Uterus (tissue), 4 donors: ENCODE measurements around the gene E2F8. TPM values are rescaled to one million over a fixed set of nuclear protein-coding genes. Genes with fewer than 3 reads are reported as not detected.

Experiments
- DNase-seq, 2 donors: peaks; one replicate each; pipeline ENCODE4 v3.0.0-alpha.2; 2019 to 2020
- H3K27ac ChIP-seq, 2 donors: fragments of 200-600 bp; sonication (generic); 1 replicate in 1 of 2; 2 replicates in 1 of 2; pipeline ENCODE4 v1.5.1; 2016 to 2018
- H3K27me3 ChIP-seq, 2 donors: fragments of 200-600 bp; sonication (generic); one replicate each; pipeline ENCODE4 v1.5.1; 2018 to 2019; ENCODE audit warnings: control low read depth in 1 of 2
- H3K36me3 ChIP-seq, 2 donors: fragments of 200-600 bp; sonication (generic); one replicate each; pipeline ENCODE4 v1.5.1; 2019; ENCODE audit warnings: control low read depth in 1 of 2
- H3K4me1 ChIP-seq, 2 donors: fragments of 200-600 bp; sonication (generic); one replicate each; pipeline ENCODE4 v1.5.1; 2018 to 2019; ENCODE audit warnings: control low read depth in 1 of 2
- H3K4me3 ChIP-seq, 2 donors: fragments of 200-600 bp; sonication (generic); 1 replicate in 1 of 2; 2 replicates in 1 of 2; pipeline ENCODE4 v1.5.1; 2018 to 2019; ENCODE audit warnings: mild to moderate bottlenecking in 1 of 2
- H3K9me3 ChIP-seq, 2 donors: fragments of 200-600 bp; sonication (generic); one replicate each; pipeline ENCODE4 v1.5.1; 2019; ENCODE audit warnings: control low read depth in 1 of 2
- CTCF ChIP-seq, 4 experiments: fragments of 200-600 bp in 2 of 4; fragments of 450-650 bp in 2 of 4; sonication (generic) in 2 of 4; IDR thresholded peaks; one replicate each; pipeline ENCODE4 v1.5.1; 2016 to 2019; ENCODE audit warnings: antibody characterized with exemption in 4 of 4, mild to moderate bottlenecking in 2 of 4, moderate library complexity in 1 of 4
- POLR2A ChIP-seq, 2 donors: fragments of 450-650 bp; IDR thresholded peaks; one replicate each; pipeline ENCODE4 v1.6.1; 2016; ENCODE audit warnings: antibody characterized with exemption in 2 of 2, mild to moderate bottlenecking in 1 of 2, moderate library complexity in 1 of 2
- intact Hi-C: fragments of 100-400 bp; cut with DNase I; formaldehyde crosslinking; loops from one replicate; pipeline ENCODE4 v1.15.1; 2023; ENCODE audit warnings: low total_unique reads
- total RNA-seq, 4 donors: library from RNA; depleted of rRNA in 3 of 4; stranded (reverse); fragments of >200 nt in 3 of 4; gene quantifications; one replicate each; pipeline versions ENCODE4 v1.1.0 to v1.2.4, GENCODE V29; 2014 to 2023
- donor health status: DM: yes; HTN: yes; CAD: no.

The E2F8 gene
- 1 to 10 TPM in 1 of 4 donors, not detected in 3; 2.4 TPM for total RNA-seq

- TF ChIP-seq POLR2A (IDR thresholded peaks at IDR 0.05) (no peak), CTCF (IDR thresholded peaks at IDR 0.05) (no peak)
- Histone ChIP-seq H3K36me3 (no peaks in the 10 kb centered on the region), H3K9me3 (no peaks in the 10 kb centered on the region), H3K4me3 (peak within 1 kb of the TSS; percentile 28 to 45), H3K27me3 (peaks cover 18 to 19% of the 10 kb centered on the region in 2 donors), H3K4me1 (peaks cover 0 to 17% of the 10 kb centered on the region in 2 donors), H3K27ac (no peak within 1 kb of the TSS)
- intact Hi-C loops, result no loop called here
- peak; percentile 77 to 79 for DNase-seq
Measured at GRCh38 chr11:19240420-19241259, at the start of gene E2F8. Gene E2F8, minus strand, starts transcription at chr11:19240945. Its CDS starts 824 bp downstream, at chr11:19240121.

GRCh38 chr11:19290356-19290755 is 49.6 kb upstream of the E2F8 start:
- H3K27ac ChIP-seq, result no peak overlapping the region
- no peaks in the 10 kb centered on the region for H3K27me3 ChIP-seq
- no peaks in the 10 kb centered on the region for H3K36me3 ChIP-seq
- intact Hi-C loops, result no loop called here
- DNase-seq, result no peak
- H3K9me3 ChIP-seq, result no peaks in the 10 kb centered on the region
- H3K4me3 ChIP-seq, result no peak overlapping the region
- TF ChIP-seq CTCF (IDR thresholded peaks at IDR 0.05), result no peak
- TF ChIP-seq POLR2A (IDR thresholded peaks at IDR 0.05), result no peak
- H3K4me1 ChIP-seq, result no peaks in the 10 kb centered on the region

- H3K9me3 ChIP-seq, result no peaks in the 10 kb centered on the region
- DNase-seq, result no peak
- no peak overlapping the region for H3K27ac ChIP-seq
- no peaks in the 10 kb centered on the region for H3K4me1 ChIP-seq
- no peaks in the 10 kb centered on the region for H3K27me3 ChIP-seq
- no peaks in the 10 kb centered on the region for H3K36me3 ChIP-seq
- intact Hi-C loops, result no loop called here
- no peak overlapping the region for H3K4me3 ChIP-seq
- no peak for TF ChIP-seq CTCF (IDR thresholded peaks at IDR 0.05)
- no peak for TF ChIP-seq POLR2A (IDR thresholded peaks at IDR 0.05)
Measured at GRCh38 chr11:19288256-19288655, 47.5 kb upstream of the E2F8 start.

- Histone ChIP-seq H3K36me3 (no peaks in the 10 kb centered on the region), H3K9me3 (no peaks in the 10 kb centered on the region), H3K4me3 (no peak overlapping the region), H3K27me3 (no peaks in the 10 kb centered on the region), H3K4me1 (no peaks in the 10 kb centered on the region), H3K27ac (no peak overlapping the region)
- TF ChIP-seq POLR2A (IDR thresholded peaks at IDR 0.05) (no peak), CTCF (IDR thresholded peaks at IDR 0.05) (no peak)
- intact Hi-C loops, result no loop called here
- DNase-seq, result no peak
Measured at GRCh38 chr11:19286411-19286810, 45.7 kb upstream of the E2F8 start.

GRCh38 chr11:19284881-19285280 is 44.1 kb upstream of the E2F8 start:
- Histone ChIP-seq H3K27ac (no peak overlapping the region), H3K36me3 (no peaks in the 10 kb centered on the region), H3K9me3 (no peaks in the 10 kb centered on the region), H3K4me1 (no peaks in the 10 kb centered on the region), H3K27me3 (no peaks in the 10 kb centered on the region), H3K4me3 (no peak overlapping the region)
- TF ChIP-seq POLR2A (IDR thresholded peaks at IDR 0.05), result no peak
- no peak for TF ChIP-seq CTCF (IDR thresholded peaks at IDR 0.05)
- intact Hi-C loops, result no loop called here
- no peak for DNase-seq
